Vagina (tissue), 2 donors: ENCODE measurements around the gene RNF8. TPM values are rescaled to one million over a fixed set of nuclear protein-coding genes. Genes with fewer than 3 reads are reported as not detected.

Experiments
- DNase-seq, 2 donors: peaks; one replicate each; pipeline ENCODE4 v3.0.0-alpha.2; 2017; ENCODE audit errors: extremely low spot score in 2 of 2
- H3K27ac ChIP-seq: fragments of 200-600 bp; sonication (generic); one replicate; pipeline ENCODE4 v1.5.1; 2019
- H3K27me3 ChIP-seq: fragments of 200-600 bp; sonication (generic); one replicate; pipeline ENCODE4 v1.5.1; 2019
- H3K36me3 ChIP-seq, 2 donors: fragments of 200-600 bp; sonication (generic); one replicate each; pipeline ENCODE4 v1.5.1; 2017 to 2019
- H3K4me1 ChIP-seq: fragments of 200-600 bp; sonication (generic); one replicate; pipeline ENCODE4 v1.5.1; 2019
- H3K4me3 ChIP-seq, 2 donors: fragments of 200-600 bp; sonication (generic); 1 replicate in 1 of 2; 2 replicates in 1 of 2; pipeline ENCODE4 v1.5.1; 2016 to 2019
- H3K9me3 ChIP-seq: fragments of 200-600 bp; sonication (generic); one replicate; pipeline ENCODE4 v1.5.1; 2019
- CTCF ChIP-seq, 3 experiments: fragments of 450-650 bp in 2 of 3; fragments of 200-600 bp in 1 of 3; sonication (generic) in 1 of 3; IDR thresholded peaks; one replicate each; pipeline ENCODE4 v1.5.1; 2017 to 2019; ENCODE audit warnings: antibody characterized with exemption in 3 of 3, mild to moderate bottlenecking in 2 of 3, moderate library complexity in 2 of 3
- POLR2A ChIP-seq, 2 donors: fragments of 450-650 bp; IDR thresholded peaks; one replicate each; pipeline ENCODE4 v1.6.1; 2017; ENCODE audit warnings: antibody characterized with exemption in 2 of 2, mild to moderate bottlenecking in 2 of 2, moderate library complexity in 2 of 2
- POLR2AphosphoS5 ChIP-seq, 2 donors: sonication (generic); formaldehyde crosslinking; IDR thresholded peaks; one replicate each; pipeline ENCODE4 v1.9.0; 2017; ENCODE audit warnings: antibody characterized with exemption in 2 of 2, mild to moderate bottlenecking in 2 of 2, low read depth in 1 of 2; ENCODE audit not compliant: insufficient read depth in 1 of 2
- intact Hi-C: fragments of 100-400 bp; cut with DNase I; formaldehyde crosslinking; loops from one replicate; pipeline ENCODE4 v1.15.1; 2023
- total RNA-seq: library from RNA; depleted of rRNA; stranded (reverse); fragments of >200 nt; gene quantifications from one replicate; pipeline ENCODE4 v1.2.3, GENCODE V29; 2016

The RNF8 gene
- total RNA-seq, 1 donor from 2014 or later, result 15.0 TPM

- no peaks in the 10 kb centered on the region for H3K36me3 ChIP-seq
- no peaks in the 10 kb centered on the region for H3K4me1 ChIP-seq
- intact Hi-C loops, result no loop called here
- no peak overlapping the region for H3K27ac ChIP-seq
- no peaks in the 10 kb centered on the region for H3K27me3 ChIP-seq
- DNase-seq, result no peak
- H3K9me3 ChIP-seq, result no peaks in the 10 kb centered on the region
- no peak overlapping the region for H3K4me3 ChIP-seq
- TF ChIP-seq CTCF (IDR thresholded peaks at IDR 0.05) (no peak), POLR2A (IDR thresholded peaks at IDR 0.05) (no peak), POLR2AphosphoS5 (IDR thresholded peaks at IDR 0.05; ENCODE audit: insufficient read depth in 1 of 2, low read depth in 1 of 2) (no peak)
Observed at GRCh38 chr6:37417393-37417792, 63.6 kb downstream of the RNF8 start.

GRCh38 chr6:37418722-37419121, 64.9 kb downstream of the RNF8 start:
- H3K27me3 ChIP-seq, result no peaks in the 10 kb centered on the region
- no peak overlapping the region for H3K4me3 ChIP-seq
- H3K9me3 ChIP-seq, result no peaks in the 10 kb centered on the region
- intact Hi-C loops, result no loop called here
- DNase-seq, result no peak
- TF ChIP-seq CTCF (IDR thresholded peaks at IDR 0.05) (no peak), POLR2AphosphoS5 (IDR thresholded peaks at IDR 0.05; ENCODE audit: insufficient read depth in 1 of 2, low read depth in 1 of 2) (no peak), POLR2A (IDR thresholded peaks at IDR 0.05) (no peak)
- H3K36me3 ChIP-seq, result no peaks in the 10 kb centered on the region
- H3K4me1 ChIP-seq, result no peaks in the 10 kb centered on the region
- H3K27ac ChIP-seq, result no peak overlapping the region

- no peak for DNase-seq
- intact Hi-C loops, result no loop called here
Observed at GRCh38 chr6:37426058-37426944, 72.5 kb downstream of the RNF8 start.

GRCh38 chr6:37426945-37427510, 73.2 kb downstream of the RNF8 start:
- no peaks in the 10 kb centered on the region for H3K4me1 ChIP-seq
- intact Hi-C loops, result no loop called here
- H3K9me3 ChIP-seq, result no peaks in the 10 kb centered on the region
- no peak for DNase-seq
- H3K27me3 ChIP-seq, result no peaks in the 10 kb centered on the region
- H3K4me3 ChIP-seq, result no peak overlapping the region
- no peak overlapping the region for H3K27ac ChIP-seq
- H3K36me3 ChIP-seq, result no peaks in the 10 kb centered on the region
- TF ChIP-seq POLR2AphosphoS5 (IDR thresholded peaks at IDR 0.05; ENCODE audit: insufficient read depth in 1 of 2, low read depth in 1 of 2) (no peak), POLR2A (IDR thresholded peaks at IDR 0.05) (no peak), CTCF (IDR thresholded peaks at IDR 0.05) (no peak)

More at GRCh38 chr6:37426058-37426944, 72.5 kb downstream of the RNF8 start:
- TF ChIP-seq POLR2AphosphoS5 (IDR thresholded peaks at IDR 0.05; ENCODE audit: insufficient read depth in 1 of 2, low read depth in 1 of 2), result no peak
- TF ChIP-seq CTCF (IDR thresholded peaks at IDR 0.05), result no peak
- TF ChIP-seq POLR2A (IDR thresholded peaks at IDR 0.05), result no peak
- Histone ChIP-seq H3K9me3 (no peaks in the 10 kb centered on the region), H3K4me3 (no peak overlapping the region), H3K4me1 (no peaks in the 10 kb centered on the region), H3K27me3 (no peaks in the 10 kb centered on the region), H3K27ac (no peak overlapping the region), H3K36me3 (no peaks in the 10 kb centered on the region)

GRCh38 chr6:37429352-37429750, 75.6 kb downstream of the RNF8 start:
- Histone ChIP-seq H3K4me3 (no peak overlapping the region), H3K27ac (no peak overlapping the region), H3K27me3 (no peaks in the 10 kb centered on the region), H3K4me1 (peaks cover 10% of the 10 kb centered on the region), H3K9me3 (no peaks in the 10 kb centered on the region), H3K36me3 (no peaks in the 10 kb centered on the region)
- intact Hi-C loops, result no loop called here
- DNase-seq, result no peak
- no peak for TF ChIP-seq POLR2A (IDR thresholded peaks at IDR 0.05)
- TF ChIP-seq POLR2AphosphoS5 (IDR thresholded peaks at IDR 0.05; ENCODE audit: insufficient read depth in 1 of 2, low read depth in 1 of 2), result no peak
- TF ChIP-seq CTCF (IDR thresholded peaks at IDR 0.05), result no peak
